HG03469 (cell line): Measurements from ENCODE around the gene SLC6A1.
"Not testable (repeated sequence)": the region's sequence is repeated elsewhere in the genome, so short reads cannot be mapped to it uniquely, and the experiment has no call there.

Experiments used
- ATAC-seq: cut with Tn5 transposase; IDR thresholded peaks from one replicate; pipeline ENCODE4 v1.9.1; 2021; ENCODE audit warnings: mild to moderate bottlenecking, moderate library complexity, moderate number of reproducible peaks; ENCODE audit not compliant: unreplicated experiment

The SLC6A1 gene

GRCh38 chr3:11057655-11058054 is 65.1 kb downstream of the SLC6A1 start:
- ATAC-seq: no peak

- ATAC-seq: no peak
Observed at GRCh38 chr3:11059090-11059798, 66.7 kb downstream of the SLC6A1 start.

- no peak for ATAC-seq
Observed at GRCh38 chr3:11059799-11060115, 67.2 kb downstream of the SLC6A1 start.

GRCh38 chr3:11060500-11061251 is 68.1 kb downstream of the SLC6A1 start:
- no peak for ATAC-seq

GRCh38 chr3:11061268-11061871 is 68.8 kb downstream of the SLC6A1 start:
- not testable (repeated sequence) for ATAC-seq

- no peak for ATAC-seq
Observed at GRCh38 chr3:11062704-11063103, 70.2 kb downstream of the SLC6A1 start.

GRCh38 chr3:11071096-11071755 is 78.7 kb downstream of the SLC6A1 start:
- no peak for ATAC-seq

GRCh38 chr3:11072631-11073030 is 80.1 kb downstream of the SLC6A1 start:
- no peak for ATAC-seq

GRCh38 chr3:11074011-11074410 is 81.5 kb downstream of the SLC6A1 start:
- no peak for ATAC-seq

- ATAC-seq: no peak
Observed at GRCh38 chr3:11074451-11074850, 81.9 kb downstream of the SLC6A1 start.

- ATAC-seq: not testable (repeated sequence)
Observed at GRCh38 chr3:11075122-11075521, 82.6 kb downstream of the SLC6A1 start.

GRCh38 chr3:11076711-11077110 is 84.2 kb downstream of the SLC6A1 start:
- ATAC-seq: no peak

GRCh38 chr3:11077466-11077865 is 84.9 kb downstream of the SLC6A1 start:
- no peak for ATAC-seq

GRCh38 chr3:11078826-11079515 is 86.4 kb downstream of the SLC6A1 start:
- ATAC-seq: no peak

- ATAC-seq: no peak
Observed at GRCh38 chr3:11080492-11080891, 87.9 kb downstream of the SLC6A1 start.

- ATAC-seq: no peak
Observed at GRCh38 chr3:11084098-11084497, 91.5 kb downstream of the SLC6A1 start.

- no peak for ATAC-seq
Observed at GRCh38 chr3:11084677-11085076, 92.1 kb downstream of the SLC6A1 start.

GRCh38 chr3:11085093-11085840 is 92.7 kb downstream of the SLC6A1 start:
- no peak for ATAC-seq

GRCh38 chr3:11086856-11087255 is 94.3 kb downstream of the SLC6A1 start:
- no peak for ATAC-seq

GRCh38 chr3:11088066-11088465 is 95.5 kb downstream of the SLC6A1 start:
- no peak for ATAC-seq
